AG10803 (cell line): Measurements from ENCODE around the gene NR2C2.

Experiments used
- DNase-seq: peaks from one replicate; pipeline ENCODE4 v3.0.0; 2010; ENCODE audit warnings: low read depth
- H3K4me3 ChIP-seq: 2 replicates; pipeline ENCODE4 v1.5.1; 2011; ENCODE audit warnings: mild to moderate bottlenecking, low read length, control low read depth
- TF ChIP-seq, protein P1 (sequence below): conservative IDR thresholded peaks from 2 replicates; pipeline ENCODE4 v1.5.1; 2011; ENCODE audit warnings: mild to moderate bottlenecking, low read length, control low read depth, inconsistent platforms

Gene NR2C2

DNA sequence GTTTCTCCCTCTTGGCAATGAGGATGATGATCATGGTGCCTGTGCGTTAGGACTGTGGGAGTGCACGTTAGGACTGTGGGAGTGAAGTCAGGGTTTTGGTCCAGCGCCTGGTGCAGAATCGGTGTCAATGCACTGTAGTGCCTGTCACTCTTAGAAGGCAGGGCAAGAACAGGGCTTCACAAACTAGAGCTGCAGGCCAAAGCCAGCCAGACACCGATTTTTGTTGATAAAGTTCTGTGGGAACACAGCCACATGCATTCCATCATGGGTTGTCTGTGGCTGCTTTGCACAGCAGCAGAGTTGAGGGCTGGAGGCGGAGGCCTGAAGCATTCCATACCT is 32.6 kb upstream of the NR2C2 start:
- no peak for DNase-seq
- H3K4me3 ChIP-seq = no peak overlapping the region
- TF ChIP-seq, protein P1, sequence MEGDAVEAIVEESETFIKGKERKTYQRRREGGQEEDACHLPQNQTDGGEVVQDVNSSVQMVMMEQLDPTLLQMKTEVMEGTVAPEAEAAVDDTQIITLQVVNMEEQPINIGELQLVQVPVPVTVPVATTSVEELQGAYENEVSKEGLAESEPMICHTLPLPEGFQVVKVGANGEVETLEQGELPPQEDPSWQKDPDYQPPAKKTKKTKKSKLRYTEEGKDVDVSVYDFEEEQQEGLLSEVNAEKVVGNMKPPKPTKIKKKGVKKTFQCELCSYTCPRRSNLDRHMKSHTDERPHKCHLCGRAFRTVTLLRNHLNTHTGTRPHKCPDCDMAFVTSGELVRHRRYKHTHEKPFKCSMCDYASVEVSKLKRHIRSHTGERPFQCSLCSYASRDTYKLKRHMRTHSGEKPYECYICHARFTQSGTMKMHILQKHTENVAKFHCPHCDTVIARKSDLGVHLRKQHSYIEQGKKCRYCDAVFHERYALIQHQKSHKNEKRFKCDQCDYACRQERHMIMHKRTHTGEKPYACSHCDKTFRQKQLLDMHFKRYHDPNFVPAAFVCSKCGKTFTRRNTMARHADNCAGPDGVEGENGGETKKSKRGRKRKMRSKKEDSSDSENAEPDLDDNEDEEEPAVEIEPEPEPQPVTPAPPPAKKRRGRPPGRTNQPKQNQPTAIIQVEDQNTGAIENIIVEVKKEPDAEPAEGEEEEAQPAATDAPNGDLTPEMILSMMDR = no peak

DNA sequence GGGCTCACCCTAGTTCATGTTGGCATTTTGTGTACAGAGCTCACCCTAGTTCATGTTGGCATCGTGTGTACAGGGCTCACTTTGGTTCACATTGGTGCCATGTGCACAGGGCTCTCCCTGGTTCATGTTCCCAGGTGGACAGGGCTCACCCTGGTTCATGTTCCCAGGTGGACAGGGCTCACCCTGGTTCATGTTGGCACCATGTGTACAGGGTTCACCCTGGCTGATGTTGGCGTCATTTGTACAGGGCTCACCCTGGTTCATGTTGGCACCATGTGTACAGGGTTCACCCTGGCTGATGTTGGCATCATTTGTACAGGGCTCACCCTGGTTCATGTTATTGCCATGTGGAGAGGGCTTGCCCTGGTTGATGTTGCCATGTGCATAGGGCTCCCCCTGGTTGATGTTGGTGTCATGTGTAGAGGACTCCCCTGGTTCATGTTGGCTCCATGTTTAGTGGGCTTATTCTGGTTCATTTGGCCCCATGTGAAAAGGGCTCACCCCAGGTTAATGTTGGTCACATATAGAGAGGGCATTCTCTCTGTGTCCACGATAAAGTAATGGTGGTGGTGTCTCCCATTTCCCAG is 31.7 kb upstream of the NR2C2 start:
- TF ChIP-seq, protein P1 = peak; percentile 14; the same call in 1 of the 2 replicates
- H3K4me3 ChIP-seq = no peak overlapping the region
- no peak for DNase-seq

DNA sequence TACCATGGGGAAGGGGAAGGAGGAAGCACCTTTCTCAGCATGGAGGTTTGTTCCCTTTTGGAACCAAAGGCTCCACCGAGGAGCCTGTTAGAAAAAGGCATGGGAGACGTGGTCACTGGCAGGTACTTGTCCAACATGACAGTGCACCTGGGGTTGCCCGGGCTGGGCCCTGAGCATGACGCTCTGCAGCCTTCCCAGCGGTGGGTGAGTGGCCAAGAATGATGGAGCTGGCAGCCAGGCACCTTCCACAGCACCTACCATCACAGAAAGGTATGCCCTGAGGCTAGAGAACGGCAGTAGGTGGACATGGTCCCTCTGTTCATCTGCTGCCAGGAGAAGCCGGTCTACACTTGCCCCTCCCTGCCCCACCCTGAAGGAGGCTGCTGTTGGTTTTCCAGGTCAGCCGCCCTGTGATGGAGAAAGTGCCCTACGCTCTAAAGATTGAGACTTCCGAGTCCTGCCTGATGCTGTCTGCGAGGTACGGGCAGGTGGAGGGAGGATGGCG is 29.0 kb upstream of the NR2C2 start:
- TF ChIP-seq, protein P1 = no peak
- no peak overlapping the region for H3K4me3 ChIP-seq
- no peak for DNase-seq

DNA sequence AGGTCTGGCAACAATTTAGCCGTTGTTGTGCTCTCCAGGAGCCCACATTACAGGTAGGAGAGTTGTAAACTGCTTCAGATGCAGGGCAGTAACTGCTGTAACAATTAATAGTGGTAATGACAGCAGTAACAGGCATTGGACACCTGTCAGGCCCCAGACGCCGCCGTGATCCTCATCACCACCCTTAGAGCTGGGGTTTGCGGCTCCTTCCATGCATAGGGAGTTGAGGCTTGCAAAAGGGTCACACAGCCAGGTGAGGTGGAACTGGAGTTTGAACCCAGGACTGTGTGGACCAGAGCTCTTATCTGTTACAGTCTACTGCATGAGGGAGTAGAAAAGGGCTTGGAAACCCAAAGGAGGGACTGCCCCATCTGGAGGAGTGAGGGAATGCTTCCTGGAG is 26.8 kb upstream of the NR2C2 start:
- TF ChIP-seq, protein P1 = no peak
- DNase-seq = no peak
- no peak overlapping the region for H3K4me3 ChIP-seq

DNA sequence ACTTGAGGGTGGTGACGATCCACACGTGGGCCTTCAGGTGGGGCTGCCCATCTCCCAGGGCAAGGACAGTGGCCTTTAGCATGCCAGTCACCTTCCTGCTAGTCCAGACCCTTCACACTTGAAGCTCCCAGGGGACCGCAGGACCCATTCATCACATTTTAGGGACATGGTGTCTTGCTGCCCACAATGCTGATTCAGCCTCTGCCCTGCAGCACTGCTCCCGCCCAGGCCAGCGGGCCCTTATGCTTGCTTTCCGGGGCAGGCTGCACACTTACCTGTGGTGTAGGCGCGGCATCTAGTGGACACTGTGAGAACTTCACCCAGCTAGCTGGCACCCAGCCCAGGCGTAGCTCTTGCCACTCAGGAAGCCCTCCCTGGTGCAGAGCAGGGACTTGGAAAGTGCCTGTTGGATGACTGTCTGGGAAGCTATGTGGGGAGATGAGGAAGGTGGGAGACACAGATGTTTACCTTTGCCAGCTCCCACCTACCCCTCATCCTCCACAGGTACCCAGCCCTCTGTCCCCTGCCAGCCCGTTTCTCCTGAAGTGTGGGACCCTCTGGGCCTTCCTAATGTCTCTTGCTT is 26.3 kb upstream of the NR2C2 start:
- DNase-seq = peak; percentile 81
- TF ChIP-seq, protein P1 = peak; percentile 92
- no peak overlapping the region for H3K4me3 ChIP-seq

DNA sequence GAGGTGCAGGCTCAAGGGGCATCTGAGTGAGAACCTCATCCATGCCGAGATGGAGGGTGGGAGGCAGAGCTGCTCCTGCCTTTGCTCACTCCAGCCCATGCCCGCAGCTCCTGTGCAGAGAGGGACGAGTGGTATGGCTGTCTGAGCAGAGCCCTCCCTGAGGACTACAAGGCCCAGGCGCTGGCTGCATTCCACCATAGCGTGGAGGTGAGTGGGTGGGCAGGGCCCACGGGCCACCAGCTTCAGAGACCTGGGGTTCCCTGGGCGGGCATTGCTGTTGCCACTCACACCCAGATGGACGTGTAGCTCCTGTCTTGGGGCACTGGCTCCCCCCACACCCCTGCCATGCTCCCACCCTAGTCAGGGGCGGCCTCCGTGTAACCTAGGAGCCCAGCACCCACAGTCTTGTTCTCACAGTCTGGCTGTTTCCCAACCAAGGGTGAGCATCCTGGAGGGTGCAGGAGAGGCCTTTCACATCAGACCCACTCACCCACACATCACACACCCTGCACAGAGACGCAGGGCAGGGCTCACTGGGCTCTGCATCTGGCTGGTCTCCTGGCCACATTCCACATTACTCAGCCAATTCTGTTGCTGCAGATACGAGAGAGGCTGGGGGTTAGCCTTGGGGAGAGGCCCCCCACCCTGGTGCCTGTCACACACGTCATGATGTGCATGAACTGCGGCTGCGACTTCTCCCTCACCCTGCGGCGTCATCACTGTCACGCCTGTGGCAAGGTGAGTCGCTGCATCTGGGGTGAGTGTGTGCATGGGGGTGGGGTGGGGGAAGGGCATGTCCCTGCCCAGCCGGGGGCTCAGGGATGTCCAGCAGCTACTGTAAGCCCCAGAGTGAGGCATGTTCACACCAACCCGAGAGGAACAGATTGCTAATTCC is 25.3 kb upstream of the NR2C2 start:
- TF ChIP-seq, protein P1 = no peak
- H3K4me3 ChIP-seq = no peak overlapping the region
- no peak for DNase-seq
